Putamen (tissue), 1 donor: ENCODE data around the gene PREX1.

Source experiments
- DNase-seq: peaks from one replicate; pipeline ENCODE4 v3.0.0-alpha.2; 2016; ENCODE audit warnings: low spot score

Gene PREX1

DNA sequence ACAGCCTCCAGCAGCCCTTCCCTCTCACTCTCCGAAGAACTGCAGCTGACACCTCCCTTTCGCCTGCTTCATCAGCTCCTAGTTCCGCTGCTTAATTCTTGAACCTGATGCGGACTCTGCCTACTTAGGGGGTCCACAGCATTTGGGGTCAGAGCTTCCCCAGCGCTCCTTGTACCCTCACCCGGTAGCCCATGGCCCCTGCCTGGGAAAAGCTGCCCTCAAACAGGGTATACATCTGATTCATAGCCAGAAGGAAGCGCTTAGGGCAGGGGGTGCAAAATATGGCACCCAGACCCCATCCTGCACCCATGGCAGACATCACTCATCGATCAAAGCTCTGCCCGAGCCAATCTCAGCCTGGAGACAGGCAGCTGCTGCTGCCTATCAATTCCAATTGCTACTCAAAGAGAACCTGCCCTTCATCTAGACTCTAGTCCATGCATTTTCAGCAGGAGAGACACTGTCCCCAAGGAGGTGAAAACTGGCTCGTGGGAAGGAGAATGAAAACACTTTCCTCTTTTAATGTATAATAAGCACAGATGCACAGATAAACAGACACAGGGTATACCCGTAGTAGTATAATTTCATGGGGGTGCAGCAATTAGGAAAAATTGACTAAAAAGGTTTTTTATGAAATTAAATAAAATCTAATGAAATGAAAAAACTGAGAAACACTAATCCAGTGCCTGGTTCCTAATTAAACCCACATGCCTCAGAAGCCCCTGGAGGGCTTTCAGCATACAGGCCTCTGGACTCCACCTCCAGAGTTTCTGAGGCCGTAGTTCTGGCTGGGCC lies 194.8 kb downstream of the PREX1 start:
- DNase-seq = no peak

DNA sequence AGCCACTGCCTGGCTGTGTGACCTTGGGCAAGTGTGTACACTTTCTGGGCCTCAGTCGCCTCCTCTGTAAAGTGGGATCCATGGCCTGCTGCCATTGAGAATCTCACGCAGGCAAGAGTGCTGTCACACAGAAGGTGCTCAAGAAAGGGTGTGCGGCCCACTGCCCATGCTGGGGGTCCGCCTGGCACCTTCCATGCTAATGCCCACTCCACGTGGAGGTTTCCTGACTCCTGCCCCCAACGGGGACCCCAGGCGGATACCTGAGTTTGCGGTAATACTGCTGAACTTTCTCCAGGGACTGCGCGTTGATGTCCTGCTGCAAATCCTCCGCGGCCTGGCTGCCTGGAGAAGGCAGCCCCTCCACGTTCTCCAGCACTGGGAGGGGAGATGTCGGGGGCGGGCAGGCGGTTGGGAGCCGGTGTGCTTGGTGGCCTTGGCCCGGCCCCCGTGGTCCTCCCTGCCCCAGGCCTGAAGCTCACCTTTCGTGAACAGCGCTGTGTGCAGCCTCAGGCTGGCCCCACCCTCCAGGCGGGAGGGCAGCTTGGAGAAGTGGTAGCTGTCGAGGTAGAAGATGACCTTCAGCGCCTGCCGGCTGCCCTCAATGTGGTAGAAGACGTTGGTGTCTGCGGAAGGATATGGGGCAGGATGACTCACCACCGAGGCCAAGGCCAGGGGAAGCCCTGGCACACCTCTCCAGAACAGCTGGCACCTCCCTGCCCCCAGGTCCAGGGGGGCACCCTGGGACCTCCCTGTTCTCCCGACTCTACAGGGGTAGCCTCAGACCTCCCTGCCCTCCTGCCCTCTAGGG lies 195.6 kb downstream of the PREX1 start:
- DNase-seq = no peak

DNA sequence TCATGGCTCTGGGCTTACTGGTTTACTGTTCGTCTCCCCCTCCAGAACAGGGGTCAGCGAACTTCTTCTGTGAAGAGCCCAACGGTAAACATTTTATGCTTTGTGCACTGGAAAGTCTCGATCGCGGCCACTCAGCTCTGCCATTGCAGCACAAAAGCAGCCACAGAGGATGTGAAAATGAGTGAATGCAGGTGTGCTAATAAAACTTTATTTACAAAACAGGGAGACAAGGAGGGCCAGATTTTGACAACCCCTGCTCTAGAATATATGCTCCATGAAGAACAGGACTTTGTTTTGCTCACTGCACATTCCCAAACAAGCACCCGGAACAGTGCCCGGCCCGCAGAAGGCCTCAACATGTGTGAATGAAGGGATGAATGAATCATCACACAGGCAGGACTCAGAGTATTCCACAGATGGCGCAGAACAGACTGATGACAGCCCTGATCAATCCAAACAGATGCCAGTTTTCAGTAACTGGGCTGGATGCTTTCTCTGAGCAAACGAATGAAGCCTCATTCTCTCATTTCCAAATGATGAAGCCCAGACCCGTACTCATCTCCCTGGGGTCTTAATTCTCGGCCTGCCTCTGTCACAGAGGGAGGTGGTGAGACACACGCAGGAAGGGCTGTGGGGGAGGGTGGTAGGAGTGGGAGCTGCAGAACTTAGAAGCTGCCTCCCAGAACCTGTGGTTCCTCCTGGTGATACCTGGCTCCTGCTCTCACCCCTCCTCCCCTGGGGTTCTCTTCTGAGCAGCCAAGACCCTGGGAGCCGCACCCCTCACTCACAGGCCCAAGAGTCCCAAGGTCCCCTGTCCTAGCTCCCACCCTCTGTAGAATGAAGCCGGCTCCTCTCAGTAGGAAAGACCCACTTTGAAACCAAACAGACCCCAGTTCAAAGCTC lies 196.4 kb downstream of the PREX1 start:
- no peak for DNase-seq

DNA sequence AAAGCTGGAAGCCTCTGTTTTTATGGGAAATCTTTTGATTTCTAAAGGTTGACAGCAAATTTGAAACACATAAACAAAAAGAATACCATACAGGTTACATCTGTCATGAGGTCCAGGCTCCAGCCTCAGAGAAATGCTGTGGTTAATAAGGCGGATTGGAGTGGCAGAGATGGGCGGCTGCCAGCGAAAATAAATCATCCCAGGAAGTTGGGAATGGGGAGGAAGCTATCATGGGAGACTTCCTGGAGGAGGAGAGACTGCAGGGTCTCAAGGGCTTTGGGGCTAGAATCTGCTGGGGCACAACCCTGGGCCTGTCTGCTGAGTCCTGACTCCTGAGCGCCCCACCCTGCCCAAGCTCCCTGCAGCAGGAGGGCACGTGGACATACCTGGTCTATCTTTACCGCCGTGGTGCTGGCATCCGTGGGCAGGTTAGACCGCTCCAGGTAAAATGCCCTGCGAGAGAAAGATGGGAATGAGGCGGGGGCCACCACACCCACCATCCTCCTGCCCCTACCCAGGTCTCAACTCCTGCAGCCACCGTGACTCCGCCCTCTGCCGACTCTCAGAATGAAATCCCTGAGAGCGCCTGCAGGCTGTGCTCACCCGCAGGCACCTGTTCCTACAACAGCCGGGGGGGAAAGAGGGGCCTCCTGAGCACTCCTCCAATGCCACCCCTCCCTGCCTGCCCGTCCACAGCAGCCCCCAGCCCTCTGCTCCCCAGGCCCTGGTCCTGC lies 197.3 kb downstream of the PREX1 start:
- no peak for DNase-seq

DNA sequence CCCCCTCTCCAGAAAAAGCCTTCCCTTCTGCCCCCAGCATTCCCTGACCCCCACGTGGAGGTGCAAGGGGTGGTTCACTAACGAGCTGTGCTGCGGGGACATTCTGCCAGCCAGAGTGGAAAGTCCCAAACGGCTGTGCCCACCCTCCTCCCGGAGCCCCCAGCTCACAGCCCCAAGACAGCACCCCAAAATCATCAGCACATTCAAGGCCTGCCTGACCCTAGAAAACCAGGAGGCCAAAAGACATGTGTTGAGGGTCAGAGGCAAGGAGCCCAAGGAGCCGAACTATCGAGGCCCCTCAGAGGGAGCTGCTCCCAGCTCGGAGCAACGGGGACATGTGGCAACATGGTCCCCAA lies 197.9 kb downstream of the PREX1 start:
- DNase-seq = no peak

DNA sequence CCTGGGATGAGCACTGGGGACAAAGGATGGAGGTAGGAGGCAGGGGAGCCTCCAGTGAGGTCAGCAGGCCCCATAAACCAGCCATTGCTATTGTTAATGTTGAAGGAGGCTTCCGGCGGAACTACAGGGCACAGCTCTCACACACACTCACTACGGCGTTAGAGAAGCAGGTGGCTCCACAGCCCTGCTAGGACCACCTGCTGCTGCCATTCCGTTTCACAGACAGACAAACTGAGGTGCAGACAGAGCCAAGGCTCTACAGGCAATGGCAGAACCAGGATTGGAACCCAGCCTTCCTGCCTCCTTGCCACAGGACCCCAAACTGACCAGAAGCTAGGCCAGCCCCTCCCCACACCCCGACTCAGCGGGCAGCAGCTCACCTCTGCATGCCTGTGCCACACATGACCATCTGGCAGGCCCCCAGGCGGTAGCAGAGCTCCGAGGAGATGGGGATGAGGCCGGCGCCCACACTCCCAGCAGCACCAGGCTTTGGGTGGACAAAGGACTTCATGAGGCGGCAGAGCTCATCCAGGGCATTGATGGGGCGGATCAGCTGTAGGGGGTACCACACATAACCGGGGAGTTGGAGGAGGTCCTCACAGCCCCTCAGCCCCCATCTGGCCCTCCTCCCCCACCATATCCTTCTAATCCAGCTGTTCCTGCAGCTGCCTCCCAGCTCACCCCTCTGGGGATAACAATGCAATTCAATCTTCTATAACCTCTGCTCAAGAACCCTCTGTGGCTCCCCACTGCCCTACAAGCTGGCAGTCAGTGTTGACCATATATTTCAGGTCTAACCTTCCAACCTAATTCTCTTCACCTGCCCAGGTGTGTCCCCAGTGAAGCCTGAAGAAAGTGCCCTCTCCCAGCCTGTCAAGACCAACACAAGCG lies 198.5 kb downstream of the PREX1 start:
- DNase-seq = no peak

DNA sequence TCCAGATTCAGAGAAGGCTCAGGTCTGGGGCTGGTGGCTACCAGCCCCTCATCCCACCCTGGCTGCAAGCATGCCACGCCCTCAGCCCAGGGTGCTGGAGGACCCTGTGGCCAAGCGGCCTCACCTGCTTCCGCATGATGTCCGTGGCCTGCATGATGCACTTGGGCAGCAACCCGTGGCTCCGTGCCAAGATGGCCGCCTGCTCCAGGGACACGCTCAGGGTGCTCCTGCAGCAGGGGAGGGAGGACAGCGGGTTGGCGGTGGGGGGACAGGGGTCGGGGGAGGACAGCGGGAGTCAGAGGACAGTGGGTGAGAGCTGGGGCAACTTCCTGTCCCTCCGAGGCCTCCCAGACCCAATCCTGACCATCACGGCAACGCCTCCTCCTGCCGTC lies 200.1 kb downstream of the PREX1 start:
- no peak for DNase-seq

DNA sequence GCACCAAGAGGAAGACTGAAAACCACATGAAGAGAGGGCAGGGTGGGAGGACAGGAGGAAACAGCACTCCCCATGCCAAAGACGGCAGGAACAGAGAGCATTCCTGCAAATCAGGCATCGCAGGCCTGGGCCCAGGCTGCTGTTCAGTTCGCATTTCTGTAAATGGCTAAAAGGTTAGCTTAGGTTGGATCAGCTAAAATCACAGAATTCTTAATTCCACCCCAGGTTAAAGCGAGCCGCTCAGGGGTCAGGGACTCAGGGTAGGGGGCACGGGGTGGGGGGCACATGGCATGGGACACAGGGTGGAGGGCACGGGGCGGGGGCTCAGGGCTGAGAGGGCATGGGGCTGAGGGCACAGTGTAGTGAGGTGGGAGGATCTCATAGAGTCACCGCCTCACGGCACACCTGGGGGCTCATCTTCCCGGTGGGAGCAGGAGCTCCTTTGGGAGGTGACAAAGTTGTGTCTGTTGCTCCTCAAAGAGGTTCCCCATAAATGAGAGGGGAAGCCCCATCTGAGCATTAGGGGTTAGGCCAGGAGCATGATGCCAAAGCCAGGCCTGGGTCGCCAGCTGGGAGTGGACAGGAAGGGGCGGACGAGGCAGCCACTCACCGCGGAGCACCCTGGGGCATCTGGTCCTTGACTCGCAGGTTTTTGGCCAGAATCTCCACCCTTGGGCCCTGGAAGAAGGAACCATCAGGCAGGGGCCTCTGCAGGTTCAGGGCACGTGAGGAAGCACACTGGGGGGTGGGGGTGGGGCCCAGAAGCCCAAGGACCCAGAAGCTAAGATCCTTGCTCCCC lies 200.7 kb downstream of the PREX1 start:
- DNase-seq = no peak

DNA sequence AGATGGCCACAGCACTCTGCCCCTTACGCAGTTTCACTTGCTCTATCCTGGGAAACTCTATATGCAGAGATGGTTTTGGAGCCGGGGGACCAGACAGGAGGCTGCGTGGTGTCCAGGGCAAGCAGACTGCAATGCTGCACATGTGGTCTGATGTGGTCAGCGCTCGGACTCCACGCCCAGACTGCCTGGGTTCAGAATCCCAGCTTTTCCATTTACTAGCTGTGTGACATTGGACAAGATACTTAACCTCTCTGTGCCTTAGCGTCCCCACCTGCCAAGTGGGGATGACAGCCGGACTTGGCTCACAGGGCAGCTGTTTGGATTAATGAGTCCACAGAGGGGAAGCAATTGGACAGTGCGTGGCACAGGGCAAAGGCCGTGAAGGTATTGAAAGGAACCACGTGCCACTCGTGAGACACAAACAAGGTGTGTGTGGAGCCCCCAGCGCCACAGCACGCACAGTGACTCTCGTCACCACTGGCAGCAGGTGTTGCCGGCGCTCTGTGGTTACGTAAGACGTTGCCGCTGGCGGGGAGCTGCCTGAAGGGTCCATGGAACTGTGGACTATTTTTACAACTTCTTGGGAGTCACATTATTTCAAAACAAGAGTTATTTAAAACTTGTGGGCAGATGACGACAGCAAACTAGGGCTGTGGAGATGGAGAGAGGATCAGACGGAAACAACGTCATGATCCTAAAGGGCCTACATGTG lies 201.4 kb downstream of the PREX1 start:
- no peak for DNase-seq

DNA sequence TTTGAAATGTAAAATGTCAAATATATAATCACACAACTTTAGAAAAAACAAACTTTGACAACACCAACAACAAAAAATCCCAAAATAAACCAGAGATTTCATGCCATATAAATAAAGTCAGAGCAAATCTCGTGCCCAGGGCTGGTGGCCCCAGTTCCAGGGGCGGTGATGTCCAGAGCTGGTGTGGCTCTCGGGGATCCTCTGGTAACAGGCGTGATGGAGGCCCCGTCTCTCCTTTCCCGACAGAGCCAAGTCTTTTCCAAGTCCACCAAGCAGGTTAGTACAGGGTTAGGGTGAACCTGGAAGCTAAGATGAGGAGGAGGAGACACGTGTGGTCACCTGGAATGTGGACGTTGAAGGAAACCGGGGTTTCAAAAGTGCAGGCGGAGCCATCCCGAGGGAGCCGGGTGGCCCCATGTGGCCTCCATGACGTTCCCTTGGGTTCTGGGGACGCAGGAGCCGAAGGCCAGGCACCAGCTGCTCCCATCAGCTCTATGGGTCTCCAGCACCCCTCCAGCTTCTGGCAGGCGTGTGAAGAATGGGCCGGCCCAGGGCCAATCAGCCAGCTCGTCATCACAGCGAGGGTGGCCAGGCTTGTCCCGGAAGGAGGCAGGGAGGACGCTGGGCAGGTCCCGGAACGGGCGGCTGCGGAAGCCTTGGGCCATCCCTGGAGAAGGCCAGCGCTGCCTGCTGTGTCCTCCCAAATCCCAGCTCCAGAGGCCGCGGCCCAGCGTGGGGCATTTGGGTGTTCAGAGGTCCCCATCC lies 202.5 kb downstream of the PREX1 start:
- no peak for DNase-seq

DNA sequence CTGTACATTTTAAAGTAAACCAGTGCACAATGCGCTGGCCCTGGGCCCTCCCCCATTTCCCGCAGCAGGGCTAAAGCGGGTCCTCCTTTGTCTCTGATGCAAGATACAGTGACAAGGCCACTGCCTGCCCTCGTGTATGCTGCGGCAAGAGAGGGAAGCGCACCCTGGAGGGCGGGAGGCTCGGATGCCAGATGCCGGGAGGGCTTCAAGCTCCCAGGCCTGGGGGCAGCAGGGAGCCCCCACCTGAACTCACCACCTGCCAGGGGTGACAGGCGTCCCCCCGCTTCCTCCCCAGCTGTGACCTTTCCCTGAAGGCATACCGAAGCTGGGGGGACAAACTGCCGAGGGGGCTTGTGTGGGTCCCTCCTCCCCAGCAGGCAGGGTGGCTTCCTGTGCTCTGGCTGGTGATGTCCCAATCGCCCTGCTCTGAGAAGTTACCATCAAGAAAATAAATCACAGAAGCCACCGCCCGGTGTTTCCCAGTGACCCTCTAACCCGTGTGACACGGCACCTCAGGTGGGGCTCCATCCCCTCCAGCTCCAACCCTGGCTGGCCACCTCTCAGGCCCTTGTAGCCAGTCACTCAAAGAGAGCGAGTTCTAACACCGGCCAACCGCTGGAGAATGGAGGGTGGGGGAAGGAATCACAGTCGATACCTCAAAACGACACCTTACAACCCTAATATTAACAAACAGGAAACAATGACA lies 203.3 kb downstream of the PREX1 start:
- no peak for DNase-seq

DNA sequence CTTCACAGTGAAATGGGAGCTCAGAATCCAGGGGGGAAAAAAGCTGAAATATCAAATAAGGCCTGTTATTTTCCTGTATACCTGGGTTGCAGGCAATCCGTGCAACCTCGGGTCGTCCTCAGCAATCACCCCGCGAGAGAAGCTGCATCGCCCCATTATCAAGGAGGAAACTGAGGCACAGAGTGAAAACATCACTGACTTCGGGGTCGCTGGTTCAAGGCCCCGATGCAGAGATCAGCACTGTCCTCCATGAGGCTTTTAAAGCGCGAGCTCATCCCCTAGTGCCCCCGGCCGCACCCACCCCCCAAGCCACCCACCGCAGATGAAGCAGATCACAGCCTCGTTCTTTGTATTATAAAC lies 203.9 kb downstream of the PREX1 start:
- no peak for DNase-seq

DNA sequence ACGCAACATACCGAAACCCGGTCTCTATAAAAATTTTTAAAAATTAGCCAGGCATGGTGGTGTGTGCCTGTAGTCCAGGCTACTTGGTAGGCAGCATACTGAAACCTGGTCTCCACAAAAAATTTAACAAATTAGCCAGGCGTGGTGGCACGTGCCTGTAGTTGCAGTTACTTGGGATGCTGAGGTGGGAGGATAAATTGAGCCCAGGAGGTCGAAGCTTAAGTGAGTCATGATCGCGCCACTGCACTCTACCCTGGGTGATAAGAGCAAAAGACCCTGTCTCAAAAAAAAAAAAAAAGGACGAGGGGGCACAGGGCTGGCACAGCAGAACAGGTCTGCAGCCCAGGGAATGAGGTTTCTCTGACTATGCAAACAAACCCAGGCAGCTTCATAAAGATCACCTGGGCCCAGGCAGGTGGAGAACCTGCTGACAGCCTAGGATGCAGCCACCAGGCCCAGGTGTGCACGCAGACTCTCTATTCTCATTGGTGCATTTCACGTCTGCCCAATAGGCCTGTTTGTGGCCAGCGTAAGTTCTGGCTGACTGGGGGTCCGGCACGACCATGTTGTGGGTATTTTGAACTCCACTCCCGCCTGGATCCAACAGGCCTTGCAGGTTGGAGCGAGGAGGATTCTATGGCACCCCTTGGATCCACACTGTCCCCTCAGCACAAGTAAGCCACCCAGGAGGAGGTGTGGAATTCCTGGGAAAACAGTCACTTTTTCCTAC lies 204.5 kb downstream of the PREX1 start:
- DNase-seq = no peak

DNA sequence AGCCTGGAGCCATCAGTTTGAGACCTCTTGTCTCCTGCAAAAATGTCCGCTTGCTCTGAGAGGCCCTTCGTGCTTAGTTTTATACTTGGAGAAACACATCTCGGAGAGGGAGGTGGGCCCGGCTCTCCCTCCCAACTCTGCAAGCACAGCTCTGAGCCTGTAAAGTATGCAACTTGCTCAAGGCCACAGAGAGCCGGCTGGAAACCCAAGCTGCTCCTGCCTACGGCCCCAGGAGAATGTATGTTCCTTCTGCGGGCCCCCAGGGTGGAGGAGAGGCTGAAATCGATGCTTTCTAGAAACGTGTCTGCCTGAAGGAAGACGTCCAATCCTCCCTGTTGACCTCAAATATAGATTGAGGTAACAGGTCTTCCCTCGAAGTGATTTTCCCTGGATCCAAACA lies 205.4 kb downstream of the PREX1 start:
- no peak for DNase-seq

DNA sequence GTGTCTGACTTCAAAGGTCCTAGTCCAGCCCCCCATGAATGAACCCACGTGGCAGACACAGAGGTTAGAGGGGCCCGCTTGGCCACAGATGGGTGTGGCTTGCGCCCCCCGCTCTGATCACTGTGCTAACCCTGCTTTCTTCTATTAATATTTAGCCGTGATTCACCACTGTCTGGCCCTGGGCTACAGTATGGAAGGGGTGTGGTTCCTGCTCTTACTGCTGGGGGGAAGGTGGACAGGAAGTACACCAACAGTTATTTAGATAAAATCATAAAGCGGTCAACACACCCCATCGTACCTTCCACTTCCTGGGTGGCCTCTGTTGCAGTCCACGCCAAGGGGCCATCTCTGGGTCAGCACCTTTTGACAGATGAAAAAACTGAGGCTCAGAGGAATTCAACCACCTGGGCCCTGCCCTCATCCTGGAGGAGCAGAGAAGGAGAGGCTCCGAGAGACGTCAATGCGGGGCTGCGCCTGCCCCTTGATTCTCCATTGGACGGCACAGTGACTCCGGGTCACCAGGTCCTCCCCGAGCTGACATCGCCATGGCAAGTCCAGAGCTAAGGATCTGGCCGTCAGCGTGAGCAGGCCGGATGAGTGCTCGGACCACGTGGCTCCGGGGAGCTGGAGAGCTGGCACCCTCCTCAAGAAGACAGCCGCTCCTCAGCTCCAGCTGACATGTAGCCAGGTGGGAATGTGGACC lies 206.3 kb downstream of the PREX1 start:
- DNase-seq = no peak

DNA sequence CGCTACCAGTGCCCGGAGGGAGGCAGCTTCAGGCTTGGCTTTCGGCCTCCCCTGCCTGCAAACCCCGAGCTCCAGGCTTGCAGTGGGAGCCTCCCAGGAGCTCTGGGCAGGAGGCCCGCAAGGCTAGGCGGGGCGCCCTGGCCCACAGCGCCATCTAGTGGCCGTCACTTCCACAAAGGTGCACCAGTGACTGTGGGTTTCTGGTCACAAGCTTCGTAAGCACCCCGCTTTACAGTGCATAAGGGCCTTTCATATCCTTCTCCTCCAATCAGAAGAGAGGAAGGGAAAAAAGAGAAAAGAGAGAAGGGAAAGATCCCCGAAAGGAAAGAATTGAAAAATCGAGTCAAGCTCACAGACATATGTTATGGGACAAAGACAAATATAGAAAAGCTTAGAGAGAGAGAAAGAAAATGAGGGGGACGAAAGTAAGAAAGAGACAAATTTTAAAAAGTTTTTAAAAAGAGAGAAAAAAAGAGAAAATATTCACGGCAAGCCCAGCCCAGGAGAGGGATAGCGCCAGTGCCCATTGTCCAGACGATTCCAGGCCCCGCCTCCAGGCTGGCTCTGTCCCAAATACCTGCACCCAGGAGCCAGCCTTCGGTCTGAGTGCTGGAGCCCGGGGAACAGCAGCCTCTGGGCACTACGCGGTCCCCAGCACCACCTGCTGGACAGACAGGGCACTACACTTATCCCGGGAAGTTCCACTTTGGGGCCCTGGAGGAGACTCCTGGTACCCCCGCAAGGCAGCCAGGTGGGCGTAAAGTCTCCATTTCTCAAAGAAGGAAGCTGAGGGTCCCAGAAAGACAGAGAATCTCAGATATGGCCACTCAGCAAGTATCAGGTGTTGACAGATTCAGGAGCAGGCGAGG lies 207.1 kb downstream of the PREX1 start:
- peak; percentile 65 for DNase-seq
